GM21825 (cell line): Measurements from ENCODE around the gene IL1A.

Source experiments
- ATAC-seq: cut with Tn5 transposase; IDR thresholded peaks from one replicate; pipeline ENCODE4 v1.9.1; 2021; ENCODE audit warnings: mild to moderate bottlenecking, moderate library complexity; ENCODE audit not compliant: unreplicated experiment

Gene IL1A

GRCh38 chr2:112764071-112765044, 19.9 kb downstream of the IL1A start, which contains the start of gene CKAP2L:
TSS of gene CKAP2L (minus strand) at chr2:112764609. CDS start at chr2:112764598, 11 bp downstream.
- peak; percentile 99 for ATAC-seq

GRCh38 chr2:112762276-112762675, 22.0 kb downstream of the IL1A start:
- ATAC-seq: no peak

- ATAC-seq: no peak
Observed at GRCh38 chr2:112760149-112760548, 24.1 kb downstream of the IL1A start.

GRCh38 chr2:112758711-112759110, 25.6 kb downstream of the IL1A start:
- no peak for ATAC-seq

- ATAC-seq: no peak
Observed at GRCh38 chr2:112757265-112757664, 27.0 kb downstream of the IL1A start.

GRCh38 chr2:112756207-112756606, 28.1 kb downstream of the IL1A start:
- ATAC-seq: no peak

- no peak for ATAC-seq
Observed at GRCh38 chr2:112755444-112755843, 28.8 kb downstream of the IL1A start.

- no peak for ATAC-seq
Observed at GRCh38 chr2:112754564-112754963, 29.7 kb downstream of the IL1A start.

- no peak for ATAC-seq
Observed at GRCh38 chr2:112752667-112753066, 31.6 kb downstream of the IL1A start.

GRCh38 chr2:112751451-112752197, 32.7 kb downstream of the IL1A start:
- no peak for ATAC-seq

- ATAC-seq: no peak
Observed at GRCh38 chr2:112750560-112750843, 33.8 kb downstream of the IL1A start.

- ATAC-seq: no peak
Observed at GRCh38 chr2:112749755-112750559, 34.3 kb downstream of the IL1A start.

GRCh38 chr2:112740527-112740926, 43.8 kb downstream of the IL1A start:
- no peak for ATAC-seq

GRCh38 chr2:112737542-112738232, 46.6 kb downstream of the IL1A start:
- no peak for ATAC-seq

GRCh38 chr2:112733871-112734270, 50.4 kb downstream of the IL1A start:
- no peak for ATAC-seq

- ATAC-seq: no peak
Observed at GRCh38 chr2:112733456-112733855, 50.8 kb downstream of the IL1A start.

- ATAC-seq: no peak
Observed at GRCh38 chr2:112731479-112731878, 52.8 kb downstream of the IL1A start.

- no peak for ATAC-seq
Observed at GRCh38 chr2:112730791-112731190, 53.5 kb downstream of the IL1A start.

GRCh38 chr2:112730216-112730615, 54.1 kb downstream of the IL1A start:
- no peak for ATAC-seq

GRCh38 chr2:112728378-112729175, 55.7 kb downstream of the IL1A start:
- ATAC-seq: no peak
